HCT116 (cell line): ENCODE measurements around the gene STAC.

Source experiments
- CEBPB ChIP-seq: IDR thresholded peaks from 2 replicates; pipeline ENCODE4 v1.6.1; 2012; ENCODE audit warnings: low read depth
- EGR1 ChIP-seq: IDR thresholded peaks from 2 replicates; pipeline ENCODE4 v1.6.1; 2012; ENCODE audit warnings: low read depth
- ELF1 ChIP-seq: IDR thresholded peaks from 2 replicates; pipeline ENCODE4 v1.6.1; 2012; ENCODE audit warnings: low read depth, borderline replicate concordance
- EZH2 ChIP-seq: fragments of 200-600 bp; sonication (generic); IDR thresholded peaks from 2 replicates; pipeline ENCODE4 v1.6.1; 2017; ENCODE audit warnings: antibody characterized with exemption, mixed run types
- EZH2phosphoT487 ChIP-seq: fragments of 200-600 bp; IDR thresholded peaks from 2 replicates; pipeline ENCODE4 v1.6.1; 2018; ENCODE audit warnings: antibody characterized with exemption, borderline replicate concordance
- FOSL1 ChIP-seq: IDR thresholded peaks from 2 replicates; pipeline ENCODE4 v1.6.1; 2012; ENCODE audit warnings: low read depth
- POLR2A ChIP-seq: IDR thresholded peaks from 2 replicates; pipeline ENCODE4 v1.7.0; 2011; ENCODE audit warnings: borderline replicate concordance; ENCODE audit not compliant: insufficient read depth, insufficient read length; ENCODE audit errors: extremely low read depth
- POLR2AphosphoS5 ChIP-seq: IDR thresholded peaks from 2 replicates; pipeline ENCODE4 v1.6.1; 2011; ENCODE audit warnings: mild to moderate bottlenecking, low read depth, low read length, moderate library complexity
- RAD21 ChIP-seq: IDR thresholded peaks from 2 replicates; pipeline ENCODE4 v1.6.1; 2012; ENCODE audit warnings: low read depth, mild to moderate bottlenecking
- TF ChIP-seq, protein P1 (sequence below), 3 experiments: fragments of 200-600 bp in 1 of 3; sonication (generic) in 1 of 3; IDR thresholded peaks in 2 of 3; conservative IDR thresholded peaks in 1 of 3; 2 replicates each; pipeline ENCODE4 v1.5.1; 2012 to 2017; ENCODE audit warnings: low read depth in 2 of 3, low read length in 2 of 3, antibody characterized with exemption in 1 of 3, borderline replicate concordance in 1 of 3, control low read depth in 1 of 3, mild to moderate bottlenecking in 1 of 3, mixed read lengths in 1 of 3, mixed run types in 1 of 3, moderate library complexity in 1 of 3; ENCODE audit not compliant: insufficient read depth in 1 of 3
- TF ChIP-seq, protein P2 (sequence below): IDR thresholded peaks from 2 replicates; pipeline ENCODE4 v1.6.1; 2012; ENCODE audit warnings: low read depth
- TF ChIP-seq, protein P3 (sequence below): IDR thresholded peaks from 2 replicates; pipeline ENCODE4 v1.6.1; 2011; ENCODE audit warnings: mild to moderate bottlenecking, low read length, moderate library complexity; ENCODE audit not compliant: insufficient replicate concordance; ENCODE audit errors: extremely low read depth

DNA sequence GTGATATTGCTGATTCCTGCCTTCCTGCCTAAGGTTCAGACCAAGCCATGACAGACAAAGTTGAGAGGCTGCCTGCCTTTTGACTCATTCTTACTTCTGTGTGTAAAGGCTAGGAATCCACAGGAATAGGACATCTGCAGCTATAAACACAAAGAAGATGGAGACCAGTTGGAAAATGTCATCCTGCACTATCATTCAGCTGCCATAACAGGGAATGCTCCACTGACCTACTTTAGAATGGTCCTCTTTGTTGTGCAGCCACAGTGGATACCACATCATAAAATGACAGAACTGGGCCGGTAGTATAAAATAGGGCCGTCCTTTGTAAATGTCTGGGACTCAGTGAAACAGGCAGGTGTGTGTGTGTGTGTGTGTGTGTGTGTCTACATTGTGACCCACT is 75.1 kb downstream of the STAC start:
- TF ChIP-seq, protein P1, sequence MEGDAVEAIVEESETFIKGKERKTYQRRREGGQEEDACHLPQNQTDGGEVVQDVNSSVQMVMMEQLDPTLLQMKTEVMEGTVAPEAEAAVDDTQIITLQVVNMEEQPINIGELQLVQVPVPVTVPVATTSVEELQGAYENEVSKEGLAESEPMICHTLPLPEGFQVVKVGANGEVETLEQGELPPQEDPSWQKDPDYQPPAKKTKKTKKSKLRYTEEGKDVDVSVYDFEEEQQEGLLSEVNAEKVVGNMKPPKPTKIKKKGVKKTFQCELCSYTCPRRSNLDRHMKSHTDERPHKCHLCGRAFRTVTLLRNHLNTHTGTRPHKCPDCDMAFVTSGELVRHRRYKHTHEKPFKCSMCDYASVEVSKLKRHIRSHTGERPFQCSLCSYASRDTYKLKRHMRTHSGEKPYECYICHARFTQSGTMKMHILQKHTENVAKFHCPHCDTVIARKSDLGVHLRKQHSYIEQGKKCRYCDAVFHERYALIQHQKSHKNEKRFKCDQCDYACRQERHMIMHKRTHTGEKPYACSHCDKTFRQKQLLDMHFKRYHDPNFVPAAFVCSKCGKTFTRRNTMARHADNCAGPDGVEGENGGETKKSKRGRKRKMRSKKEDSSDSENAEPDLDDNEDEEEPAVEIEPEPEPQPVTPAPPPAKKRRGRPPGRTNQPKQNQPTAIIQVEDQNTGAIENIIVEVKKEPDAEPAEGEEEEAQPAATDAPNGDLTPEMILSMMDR (IDR thresholded peaks at IDR 0.05 in 2 of 3, conservative IDR thresholded peaks at IDR 0.05 in 1 of 3; ENCODE audit: borderline replicate concordance in 1 of 3, insufficient read depth in 1 of 3, low read depth in 2 of 3, low read length in 2 of 3): no peak
- no peak for TF ChIP-seq FOSL1
- no peak for TF ChIP-seq ELF1
- no peak for TF ChIP-seq RAD21
- TF ChIP-seq POLR2A: no peak
- no peak for TF ChIP-seq CEBPB
- TF ChIP-seq, protein P2, sequence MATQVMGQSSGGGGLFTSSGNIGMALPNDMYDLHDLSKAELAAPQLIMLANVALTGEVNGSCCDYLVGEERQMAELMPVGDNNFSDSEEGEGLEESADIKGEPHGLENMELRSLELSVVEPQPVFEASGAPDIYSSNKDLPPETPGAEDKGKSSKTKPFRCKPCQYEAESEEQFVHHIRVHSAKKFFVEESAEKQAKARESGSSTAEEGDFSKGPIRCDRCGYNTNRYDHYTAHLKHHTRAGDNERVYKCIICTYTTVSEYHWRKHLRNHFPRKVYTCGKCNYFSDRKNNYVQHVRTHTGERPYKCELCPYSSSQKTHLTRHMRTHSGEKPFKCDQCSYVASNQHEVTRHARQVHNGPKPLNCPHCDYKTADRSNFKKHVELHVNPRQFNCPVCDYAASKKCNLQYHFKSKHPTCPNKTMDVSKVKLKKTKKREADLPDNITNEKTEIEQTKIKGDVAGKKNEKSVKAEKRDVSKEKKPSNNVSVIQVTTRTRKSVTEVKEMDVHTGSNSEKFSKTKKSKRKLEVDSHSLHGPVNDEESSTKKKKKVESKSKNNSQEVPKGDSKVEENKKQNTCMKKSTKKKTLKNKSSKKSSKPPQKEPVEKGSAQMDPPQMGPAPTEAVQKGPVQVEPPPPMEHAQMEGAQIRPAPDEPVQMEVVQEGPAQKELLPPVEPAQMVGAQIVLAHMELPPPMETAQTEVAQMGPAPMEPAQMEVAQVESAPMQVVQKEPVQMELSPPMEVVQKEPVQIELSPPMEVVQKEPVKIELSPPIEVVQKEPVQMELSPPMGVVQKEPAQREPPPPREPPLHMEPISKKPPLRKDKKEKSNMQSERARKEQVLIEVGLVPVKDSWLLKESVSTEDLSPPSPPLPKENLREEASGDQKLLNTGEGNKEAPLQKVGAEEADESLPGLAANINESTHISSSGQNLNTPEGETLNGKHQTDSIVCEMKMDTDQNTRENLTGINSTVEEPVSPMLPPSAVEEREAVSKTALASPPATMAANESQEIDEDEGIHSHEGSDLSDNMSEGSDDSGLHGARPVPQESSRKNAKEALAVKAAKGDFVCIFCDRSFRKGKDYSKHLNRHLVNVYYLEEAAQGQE: no peak
- TF ChIP-seq EZH2phosphoT487: no peak
- TF ChIP-seq POLR2AphosphoS5: no peak
- TF ChIP-seq EGR1: no peak
- TF ChIP-seq, protein P3, sequence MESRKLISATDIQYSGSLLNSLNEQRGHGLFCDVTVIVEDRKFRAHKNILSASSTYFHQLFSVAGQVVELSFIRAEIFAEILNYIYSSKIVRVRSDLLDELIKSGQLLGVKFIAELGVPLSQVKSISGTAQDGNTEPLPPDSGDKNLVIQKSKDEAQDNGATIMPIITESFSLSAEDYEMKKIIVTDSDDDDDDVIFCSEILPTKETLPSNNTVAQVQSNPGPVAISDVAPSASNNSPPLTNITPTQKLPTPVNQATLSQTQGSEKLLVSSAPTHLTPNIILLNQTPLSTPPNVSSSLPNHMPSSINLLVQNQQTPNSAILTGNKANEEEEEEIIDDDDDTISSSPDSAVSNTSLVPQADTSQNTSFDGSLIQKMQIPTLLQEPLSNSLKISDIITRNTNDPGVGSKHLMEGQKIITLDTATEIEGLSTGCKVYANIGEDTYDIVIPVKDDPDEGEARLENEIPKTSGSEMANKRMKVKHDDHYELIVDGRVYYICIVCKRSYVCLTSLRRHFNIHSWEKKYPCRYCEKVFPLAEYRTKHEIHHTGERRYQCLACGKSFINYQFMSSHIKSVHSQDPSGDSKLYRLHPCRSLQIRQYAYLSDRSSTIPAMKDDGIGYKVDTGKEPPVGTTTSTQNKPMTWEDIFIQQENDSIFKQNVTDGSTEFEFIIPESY: no peak
- no peak for TF ChIP-seq EZH2
